WI38 (cell line): ENCODE results near the gene VARS1.
"Not testable (repeated sequence)": the region's sequence is repeated elsewhere in the genome, so short reads cannot be mapped to it uniquely, and the experiment has no call there.

Source experiments
- H3K4me3 ChIP-seq: 2 replicates; pipeline ENCODE4 v1.5.1; 2011; ENCODE audit warnings: low read depth, mild to moderate bottlenecking, control low read depth, low read length
- CTCF ChIP-seq: IDR thresholded peaks from 2 replicates; pipeline ENCODE4 v1.5.1; 2012; ENCODE audit warnings: low read depth, mild to moderate bottlenecking, control low read depth, low read length

Gene VARS1

DNA sequence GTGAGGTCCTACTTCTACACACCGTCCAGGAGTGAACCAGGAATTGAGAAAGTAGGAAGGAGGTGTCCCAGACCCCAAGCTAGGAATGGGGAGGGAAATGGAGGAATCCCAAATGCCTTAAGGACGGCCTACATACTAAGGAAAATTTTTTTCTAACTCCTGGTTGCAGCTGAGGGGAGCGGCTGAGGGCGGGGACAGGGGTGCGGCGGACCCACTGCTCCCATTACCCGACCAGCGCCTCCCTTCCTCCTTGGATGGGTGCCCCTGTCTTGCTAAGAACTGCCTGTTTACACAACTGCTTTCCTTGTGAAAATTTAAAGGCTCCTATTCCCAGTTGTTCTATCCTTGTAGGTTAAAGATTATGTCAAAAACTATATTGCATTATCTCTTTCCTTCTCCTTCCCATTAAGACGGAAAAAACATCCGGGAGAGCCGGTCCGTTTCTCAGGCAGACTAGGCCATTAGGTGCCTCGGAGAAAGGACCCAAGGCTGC, 31.3 kb upstream of the VARS1 start:
- H3K4me3 ChIP-seq, result peak overlapping the region; percentile 77
- no peak for TF ChIP-seq CTCF

DNA sequence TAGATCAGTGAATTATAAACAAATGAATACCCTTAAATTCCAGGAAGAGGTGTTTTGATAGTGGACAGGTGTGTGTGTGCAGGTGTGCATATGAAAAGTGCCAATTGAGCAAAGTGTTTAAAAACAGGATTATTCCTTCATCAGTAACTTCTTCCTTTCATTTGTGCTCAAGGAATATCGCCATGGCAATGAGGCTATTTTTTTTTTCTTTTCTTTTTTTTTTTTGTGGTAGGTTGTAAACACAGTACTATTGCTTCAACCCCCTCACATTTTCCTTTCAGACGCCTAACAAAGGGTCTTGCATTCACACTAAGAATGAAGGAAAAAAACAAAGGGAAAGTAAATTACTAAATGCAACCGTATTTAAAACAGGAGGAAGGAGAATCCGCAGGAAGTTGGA, 30.0 kb upstream of the VARS1 start:
- no peak overlapping the region for H3K4me3 ChIP-seq
- TF ChIP-seq CTCF, result no peak

- H3K4me3 ChIP-seq, result not testable (repeated sequence)
These were observed 28.1 kb upstream of the VARS1 start for GRCh38 chr6:31823592-31824196.

GRCh38 chr6:31822036-31822821, 26.7 kb upstream of the VARS1 start:
- H3K4me3 ChIP-seq, result peak overlapping the region; percentile 61
- no peak for TF ChIP-seq CTCF

DNA sequence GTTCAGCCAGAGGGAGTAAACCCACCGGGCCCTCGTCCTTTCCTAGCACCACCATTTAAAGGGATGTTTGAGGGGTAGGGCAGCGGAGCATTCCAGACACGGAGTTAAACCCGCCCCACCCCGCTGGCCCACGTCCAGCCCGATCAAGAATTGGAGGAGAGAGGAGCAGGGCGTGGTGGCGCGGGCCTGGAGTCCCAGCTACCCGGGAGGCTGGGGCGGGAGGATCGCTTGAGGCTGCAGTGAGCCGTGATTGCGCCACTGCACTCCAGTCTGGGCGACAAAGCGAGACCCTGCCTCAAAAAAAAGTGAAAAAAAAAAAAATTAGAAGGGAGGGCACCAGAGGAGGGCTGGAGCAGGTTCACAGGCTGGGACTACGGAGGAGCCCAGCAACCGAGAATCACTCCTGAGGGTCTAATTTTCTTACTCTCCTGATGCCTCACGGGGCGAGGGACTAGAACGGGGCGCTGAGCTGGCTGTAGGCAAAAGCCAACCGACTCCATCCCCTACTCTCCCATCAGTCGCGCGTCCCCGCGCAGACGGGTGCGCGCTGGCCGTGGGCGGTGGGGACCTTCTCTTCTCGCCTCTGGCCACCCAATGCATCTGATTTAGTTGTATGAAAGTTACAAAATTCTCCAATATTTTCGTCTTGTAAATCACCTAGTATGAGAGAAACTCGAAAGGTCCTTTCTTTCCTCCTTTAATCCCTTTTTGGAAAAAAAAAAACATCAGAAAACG, 25.9 kb upstream of the VARS1 start:
- TF ChIP-seq CTCF, result no peak
- H3K4me3 ChIP-seq, result peak overlapping the region; percentile 61

DNA sequence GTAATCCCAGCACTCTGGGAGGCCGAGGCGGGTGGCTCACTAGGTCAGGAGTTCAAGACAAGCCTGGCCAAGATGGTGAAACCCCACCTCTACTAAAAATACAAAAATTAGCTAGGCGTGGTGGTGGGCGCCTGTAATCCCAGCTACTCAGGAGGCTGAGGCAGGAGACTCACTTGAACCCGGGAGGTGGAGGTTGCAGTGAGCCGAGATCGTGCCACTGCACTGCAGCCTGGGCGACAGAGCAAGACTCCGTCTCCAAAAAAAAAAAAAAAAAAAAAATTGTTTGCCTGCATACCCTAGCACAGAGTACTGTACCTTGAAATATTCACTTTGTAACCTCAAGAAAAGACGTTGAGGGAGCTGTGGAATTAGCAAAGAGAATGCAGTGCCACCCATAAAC, 24.8 kb upstream of the VARS1 start:
- not testable (repeated sequence) for H3K4me3 ChIP-seq

GRCh38 chr6:31819871-31820299, 24.3 kb upstream of the VARS1 start:
- H3K4me3 ChIP-seq, result no peak overlapping the region
- TF ChIP-seq CTCF, result no peak

DNA sequence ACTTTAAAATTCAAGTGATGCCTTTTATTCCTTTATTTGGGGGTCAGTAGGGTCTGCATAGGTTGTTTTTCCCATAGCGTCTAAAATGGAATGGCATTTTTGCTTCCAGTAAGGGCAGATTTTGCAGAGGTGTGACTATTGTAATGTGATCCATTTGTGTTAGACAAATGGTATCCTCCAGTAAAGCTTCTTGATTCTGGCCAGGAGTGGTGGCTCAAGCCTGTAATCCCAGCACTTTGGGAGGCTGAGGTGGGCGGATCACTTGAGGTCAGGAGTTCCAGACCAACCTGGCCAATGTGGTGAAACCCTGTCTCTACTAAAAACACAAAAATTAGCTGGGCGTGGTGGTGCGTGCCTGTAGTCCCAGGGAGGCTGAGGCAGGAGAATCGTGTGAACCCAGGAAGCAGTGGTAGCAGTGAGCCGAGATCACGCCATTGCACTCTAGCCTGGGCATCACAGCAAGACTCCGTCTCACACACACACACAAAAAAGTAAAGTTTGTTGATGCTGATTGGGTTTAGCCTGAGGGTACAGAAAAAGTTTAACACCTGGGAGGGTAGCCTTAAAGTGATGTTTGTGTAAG, 22.5 kb upstream of the VARS1 start:
- peak overlapping the region; percentile 69 for H3K4me3 ChIP-seq

DNA sequence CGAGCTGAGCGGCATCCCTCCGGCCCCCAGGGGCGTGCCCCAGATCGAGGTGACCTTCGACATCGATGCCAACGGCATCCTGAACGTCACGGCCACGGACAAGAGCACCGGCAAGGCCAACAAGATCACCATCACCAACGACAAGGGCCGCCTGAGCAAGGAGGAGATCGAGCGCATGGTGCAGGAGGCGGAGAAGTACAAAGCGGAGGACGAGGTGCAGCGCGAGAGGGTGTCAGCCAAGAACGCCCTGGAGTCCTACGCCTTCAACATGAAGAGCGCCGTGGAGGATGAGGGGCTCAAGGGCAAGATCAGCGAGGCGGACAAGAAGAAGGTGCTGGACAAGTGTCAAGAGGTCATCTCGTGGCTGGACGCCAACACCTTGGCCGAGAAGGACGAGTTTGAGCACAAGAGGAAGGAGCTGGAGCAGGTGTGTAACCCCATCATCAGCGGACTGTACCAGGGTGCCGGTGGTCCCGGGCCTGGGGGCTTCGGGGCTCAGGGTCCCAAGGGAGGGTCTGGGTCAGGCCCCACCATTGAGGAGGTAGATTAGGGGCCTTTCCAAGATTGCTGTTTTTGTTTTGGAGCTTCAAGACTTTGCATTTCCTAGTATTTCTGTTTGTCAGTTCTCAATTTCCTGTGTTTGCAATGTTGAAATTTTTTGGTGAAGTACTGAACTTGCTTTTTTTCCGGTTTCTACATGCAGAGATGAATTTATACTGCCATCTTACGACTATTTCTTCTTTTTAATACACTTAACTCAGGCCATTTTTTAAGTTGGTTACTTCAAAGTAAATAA, 21.8 kb upstream of the VARS1 start:
- peak overlapping the region; percentile 69 for H3K4me3 ChIP-seq
